Medulla oblongata (tissue), 1 donor: ENCODE measurements around the gene RAB40AL.

Source experiments
- DNase-seq: peaks from one replicate; pipeline ENCODE4 v3.0.0-alpha.2; 2015; ENCODE audit errors: extremely low spot score

The RAB40AL gene

DNA sequence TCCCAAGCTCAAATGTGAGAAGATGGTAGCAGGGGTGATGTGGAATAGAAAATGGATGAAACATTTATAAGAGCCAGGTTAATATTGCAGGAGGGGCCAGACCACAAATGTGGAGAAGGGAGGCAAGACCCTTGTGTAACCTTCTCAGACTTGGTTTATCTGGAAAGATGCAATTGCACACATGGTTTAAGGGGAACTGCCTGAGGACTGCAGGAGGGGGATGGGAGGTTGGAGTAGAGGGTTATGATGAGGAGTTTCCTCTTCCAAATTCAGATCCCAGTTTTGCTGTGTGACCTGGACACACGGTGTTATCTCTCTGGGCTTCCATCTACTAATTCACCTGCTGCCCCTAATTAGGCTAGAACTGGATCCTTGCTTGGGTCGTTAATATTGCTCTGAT, 46.1 kb downstream of the RAB40AL start:
- DNase-seq = no peak

DNA sequence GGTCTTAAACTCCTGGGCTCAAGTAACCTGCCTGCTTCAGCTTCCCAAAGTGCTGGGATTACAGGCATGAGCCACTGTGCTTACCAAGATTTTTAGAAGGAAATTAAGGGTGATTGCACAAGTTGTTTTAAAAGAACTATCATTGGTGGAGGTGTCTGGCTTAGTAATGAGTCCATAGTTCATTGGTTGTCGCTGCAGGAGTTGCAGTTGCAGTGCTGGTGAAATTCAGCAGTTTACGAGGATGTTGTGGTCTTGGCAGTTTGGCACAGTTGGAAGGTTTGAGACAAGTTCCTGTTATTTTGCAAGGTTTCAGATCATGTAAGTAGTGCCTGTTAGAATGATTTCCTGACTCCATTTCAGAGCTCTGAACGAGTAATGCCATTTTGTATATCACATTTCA, 48.1 kb downstream of the RAB40AL start:
- DNase-seq = peak; percentile 12
